Measurements from ENCODE around the gene SLC39A8. TPM values are rescaled to one million over a fixed set of nuclear protein-coding genes. Genes with fewer than 3 reads are reported as not detected.
A peak's percentile ranks its signal among the peaks of the same experiment; 100 is the strongest.
"Not testable (repeated sequence)": the region's sequence is repeated elsewhere in the genome, so short reads cannot be mapped to it uniquely, and the experiment has no call there.

Gene SLC39A8
- total and polyA plus RNA-seq, 9 of the 15 experiments (the other 6 are each of a cell fraction or from before 2014, with no cell fraction given) = 8.2 to 30.3 (median 25.0) TPM

DNA sequence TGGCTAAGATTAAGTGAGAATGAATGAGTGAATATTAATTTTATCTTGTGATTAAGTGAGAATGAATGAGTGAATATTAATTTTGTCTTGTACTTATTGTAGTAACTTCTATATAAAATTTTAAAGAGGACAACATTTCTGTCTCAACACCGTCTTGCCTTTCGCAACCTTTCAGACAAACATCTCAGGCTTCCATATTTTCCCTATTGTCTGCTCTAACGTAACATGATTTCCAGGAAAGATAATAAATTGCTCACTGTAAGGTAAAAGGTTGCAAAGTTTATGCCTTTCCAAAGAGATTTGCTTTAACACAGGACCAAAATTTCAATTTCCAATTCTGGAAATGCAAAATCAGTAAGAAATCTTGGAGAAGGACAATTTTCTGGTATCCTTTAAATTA lies 41.7 kb upstream of the SLC39A8 start:
- no peak overlapping the region for H3K9ac ChIP-seq (ENCODE audit: insufficient read depth in 1 of 2, low read depth in 2 of 2, low read length in 2 of 2)
- H3K4me1 ChIP-seq (replicated peaks in 1 of 2; ENCODE audit: control insufficient read depth in 2 of 2, insufficient read depth in 2 of 2, low read length in 2 of 2) = no peaks in the 10 kb centered on the region
- H2AFZ ChIP-seq (ENCODE audit: low read depth, low read length) = no peak overlapping the region
- POLR2A ChIA-PET = no interaction called here
- no peak for ATAC-seq
- H3K4me3 ChIP-seq = no peak overlapping the region
- intact Hi-C loops (cut with micrococcal nuclease) (no loop called here), in situ Hi-C loops (cut with MboI) (no loop called here)
- TF ChIP-seq MYC (IDR thresholded peaks at IDR 0.05; ENCODE audit: low read depth, low read length) = no peak
- TF ChIP-seq MYC (CRISPR knock-in tag; IDR thresholded peaks at IDR 0.05; ENCODE audit: borderline replicate concordance, low read depth) = no peak
- no peak for TF ChIP-seq THRAP3 (IDR thresholded peaks at IDR 0.05; ENCODE audit: borderline replicate concordance)
- no peaks in the 10 kb centered on the region for H4K20me1 ChIP-seq (replicated peaks; ENCODE audit: control insufficient read depth, insufficient read depth, low read length)
- H3K9me3 ChIP-seq (replicated peaks; ENCODE audit: control insufficient read depth, insufficient read depth, low read depth, low read length) = no peaks in the 10 kb centered on the region
- no peak overlapping the region for H3K27ac ChIP-seq (ENCODE audit: extremely low read depth, low read depth, low read length)
- no peaks in the 10 kb centered on the region for H3K79me2 ChIP-seq (ENCODE audit: control insufficient read depth, insufficient read depth, low read length)
- CTCF ChIA-PET (ENCODE audit: low intra/inter-chr PET ratio) = no interaction called here
- BruUV-seq (replicated peaks) = no TSS peak
- no peaks in the 10 kb centered on the region for H3K36me3 ChIP-seq (ENCODE audit: control insufficient read depth, insufficient read depth, low read length)
- no peak for DNase-seq (ENCODE audit: extremely low read depth in 1 of 4, low spot score in 3 of 4)
- H3K27me3 ChIP-seq (ENCODE audit: control insufficient read depth in 2 of 2, insufficient read depth in 2 of 2, low read length in 2 of 2) = peaks cover 0 to 3% of the 10 kb centered on the region in 2 experiments; a peak in 1 of 5 replicates
- no peaks in the 10 kb centered on the region for H3K9me1 ChIP-seq (ENCODE audit: control insufficient read depth, insufficient read depth, low read length)
- no peak for FAIRE-seq
- H3K4me2 ChIP-seq (ENCODE audit: insufficient read depth, low read length) = no peak overlapping the region
- WGBS (ENCODE audit: insufficient coverage, low coverage, missing lambda C conversion rate) = 7% methylated on average over 3 of the region's 3 CpGs

DNA sequence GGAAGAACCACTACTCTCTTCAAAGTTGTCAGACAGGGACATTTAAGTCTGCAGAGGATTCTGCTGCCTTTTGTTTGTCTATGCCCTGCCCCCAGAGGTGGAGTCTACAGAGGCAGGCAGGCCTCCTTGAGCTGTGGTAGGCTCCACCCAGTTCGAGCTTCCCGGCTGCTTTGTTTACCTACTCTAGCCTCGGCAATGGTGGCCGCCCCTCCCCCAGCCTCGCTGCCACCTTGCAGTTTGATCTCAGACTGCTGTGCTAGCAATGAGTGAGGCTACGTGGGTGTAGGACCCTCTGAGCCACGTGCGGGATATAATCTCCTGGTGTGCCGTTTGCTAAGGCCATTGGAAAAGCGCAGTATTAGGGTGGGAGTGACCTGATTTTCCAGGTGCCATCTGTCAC lies 35.0 kb upstream of the SLC39A8 start:
- H3K79me2 ChIP-seq (ENCODE audit: control insufficient read depth, insufficient read depth, low read length); FAIRE-seq; CTCF ChIA-PET (ENCODE audit: low intra/inter-chr PET ratio); H3K4me3 ChIP-seq; H3K36me3 ChIP-seq (ENCODE audit: control insufficient read depth, insufficient read depth, low read length); H2AFZ ChIP-seq (ENCODE audit: low read depth, low read length); ATAC-seq; H3K27me3 ChIP-seq (ENCODE audit: control insufficient read depth in 2 of 2, insufficient read depth in 2 of 2, low read length in 2 of 2); H4K20me1 ChIP-seq (replicated peaks; ENCODE audit: control insufficient read depth, insufficient read depth, low read length); H3K9me1 ChIP-seq (ENCODE audit: control insufficient read depth, insufficient read depth, low read length); intact Hi-C loops (cut with micrococcal nuclease); H3K9ac ChIP-seq (ENCODE audit: insufficient read depth in 1 of 2, low read depth in 2 of 2, low read length in 2 of 2); H3K9me3 ChIP-seq (replicated peaks; ENCODE audit: control insufficient read depth, insufficient read depth, low read depth, low read length); BruUV-seq (replicated peaks); H3K27ac ChIP-seq (ENCODE audit: extremely low read depth, low read depth, low read length); POLR2A ChIA-PET; H3K4me1 ChIP-seq (replicated peaks in 1 of 2; ENCODE audit: control insufficient read depth in 2 of 2, insufficient read depth in 2 of 2, low read length in 2 of 2): not testable (repeated sequence)
- DNase-seq (ENCODE audit: extremely low read depth in 1 of 4, low spot score in 3 of 4) = peak in 1 of 4 experiments; percentile 8
- 0% methylated on average over 7 of the region's 10 CpGs for WGBS (ENCODE audit: insufficient coverage, low coverage, missing lambda C conversion rate)
- H3K4me2 ChIP-seq (ENCODE audit: insufficient read depth, low read length) = peak overlapping the region; percentile 32; the same call in 1 of the 2 replicates
- in situ Hi-C loops (cut with MboI) = loop anchor here (5.0 kb wide), 1 partner anchor 33 kb away; the partner anchor contains the start of gene SLC39A8
